Mesothelial cell of epicardium (in vitro differentiated cells): Measurements from ENCODE around the gene KRT6C. TPM values are rescaled to one million over a fixed set of nuclear protein-coding genes. Genes with fewer than 3 reads are reported as not detected.

Source experiments
- DNase-seq, 2 experiments: peaks; one replicate each; pipeline ENCODE4 v3.0.0; 2021; ENCODE audit warnings: low spot score in 2 of 2; ENCODE audit not compliant: unreplicated experiment in 2 of 2
- H3K27ac Mint-ChIP-seq: 2 replicates; pipeline ENCODE4 v1.8.0; 2021; ENCODE audit warnings: mixed read lengths
- H3K27me3 Mint-ChIP-seq: 2 replicates; pipeline ENCODE4 v1.8.0; 2021; ENCODE audit warnings: low read depth, mixed read lengths
- H3K36me3 Mint-ChIP-seq: 2 replicates; pipeline ENCODE4 v1.8.0; 2021; ENCODE audit warnings: mixed read lengths
- H3K4me1 Mint-ChIP-seq: 2 replicates; pipeline ENCODE4 v1.8.0; 2021; ENCODE audit warnings: mixed read lengths
- H3K4me3 Mint-ChIP-seq: 2 replicates; pipeline ENCODE4 v1.8.0; 2021; ENCODE audit warnings: mild to moderate bottlenecking, moderate library complexity, mixed read lengths
- H3K9me3 Mint-ChIP-seq: 2 replicates; pipeline ENCODE4 v1.8.0; 2021; ENCODE audit warnings: mixed read lengths
- total RNA-seq: library from RNA; stranded (reverse); gene quantifications from 3 replicates; pipeline ENCODE4 v1.2.1, GENCODE V29; 2021
- TF ChIP-seq, protein P1 (sequence below): fragments of 200-600 bp; sonication (generic); IDR thresholded peaks from one replicate; pipeline ENCODE4 v1.5.0; 2021; ENCODE audit warnings: antibody characterized with exemption; ENCODE audit not compliant: unreplicated experiment

KRT6C gene
- total RNA-seq, 1 donor from 2014 or later, result not detected

DNA sequence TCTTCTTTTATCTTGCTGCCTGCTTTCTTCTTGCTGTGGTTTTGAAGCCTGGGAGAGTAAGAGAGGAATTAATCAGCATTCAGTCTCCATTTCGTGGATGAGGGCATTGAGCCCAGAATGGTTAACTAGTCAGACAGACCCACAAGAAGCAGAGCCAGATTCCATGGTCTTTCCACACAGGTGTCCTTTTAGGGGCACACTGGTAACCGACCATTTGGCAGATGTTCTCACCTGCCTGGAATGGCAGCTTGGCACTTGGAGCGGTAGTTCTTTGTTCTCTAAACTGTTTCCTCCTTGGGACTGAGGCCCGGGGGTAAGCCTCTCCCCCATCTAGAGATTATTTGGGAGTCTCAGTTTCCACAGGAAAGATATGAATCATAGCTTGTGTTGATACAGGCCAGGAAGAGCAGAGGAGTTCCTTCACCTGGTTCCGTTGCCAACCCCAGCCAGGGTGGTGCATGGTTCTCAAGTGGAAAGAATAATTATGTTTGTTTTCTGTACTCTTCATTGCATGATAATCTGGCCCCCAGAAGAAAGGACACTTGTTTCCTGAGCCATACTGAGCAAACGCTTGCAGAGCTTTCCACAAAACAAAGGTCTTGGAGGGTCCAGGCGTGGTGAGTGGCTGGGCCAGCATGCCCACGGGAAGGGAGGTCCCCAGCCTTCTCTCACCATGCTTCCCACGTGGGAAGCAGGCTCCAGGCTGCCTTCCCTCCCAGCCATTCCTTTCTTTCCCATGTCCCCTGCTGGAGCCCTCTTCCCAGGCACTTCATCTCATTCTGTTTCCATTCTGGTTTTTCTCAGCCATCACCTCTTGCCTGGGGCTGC lies 37.4 kb downstream of the KRT6C start:
- H3K27ac Mint-ChIP-seq, result peak overlapping the region; percentile 65
- H3K4me3 Mint-ChIP-seq, result no peak overlapping the region
- no peak for DNase-seq
- peaks cover 18% of the 10 kb centered on the region for H3K27me3 Mint-ChIP-seq
- no peaks in the 10 kb centered on the region for H3K36me3 Mint-ChIP-seq
- H3K9me3 Mint-ChIP-seq, result no peaks in the 10 kb centered on the region
- peaks cover 37% of the 10 kb centered on the region for H3K4me1 Mint-ChIP-seq
- TF ChIP-seq, protein P1, sequence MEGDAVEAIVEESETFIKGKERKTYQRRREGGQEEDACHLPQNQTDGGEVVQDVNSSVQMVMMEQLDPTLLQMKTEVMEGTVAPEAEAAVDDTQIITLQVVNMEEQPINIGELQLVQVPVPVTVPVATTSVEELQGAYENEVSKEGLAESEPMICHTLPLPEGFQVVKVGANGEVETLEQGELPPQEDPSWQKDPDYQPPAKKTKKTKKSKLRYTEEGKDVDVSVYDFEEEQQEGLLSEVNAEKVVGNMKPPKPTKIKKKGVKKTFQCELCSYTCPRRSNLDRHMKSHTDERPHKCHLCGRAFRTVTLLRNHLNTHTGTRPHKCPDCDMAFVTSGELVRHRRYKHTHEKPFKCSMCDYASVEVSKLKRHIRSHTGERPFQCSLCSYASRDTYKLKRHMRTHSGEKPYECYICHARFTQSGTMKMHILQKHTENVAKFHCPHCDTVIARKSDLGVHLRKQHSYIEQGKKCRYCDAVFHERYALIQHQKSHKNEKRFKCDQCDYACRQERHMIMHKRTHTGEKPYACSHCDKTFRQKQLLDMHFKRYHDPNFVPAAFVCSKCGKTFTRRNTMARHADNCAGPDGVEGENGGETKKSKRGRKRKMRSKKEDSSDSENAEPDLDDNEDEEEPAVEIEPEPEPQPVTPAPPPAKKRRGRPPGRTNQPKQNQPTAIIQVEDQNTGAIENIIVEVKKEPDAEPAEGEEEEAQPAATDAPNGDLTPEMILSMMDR, result no peak

- no peak for DNase-seq
- Mint-ChIP-seq H3K4me1 (peaks cover 31% of the 10 kb centered on the region), H3K27me3 (peaks cover 23% of the 10 kb centered on the region), H3K36me3 (no peaks in the 10 kb centered on the region), H3K27ac (no peak overlapping the region), H3K4me3 (no peak overlapping the region), H3K9me3 (no peaks in the 10 kb centered on the region)
- TF ChIP-seq, protein P1, result no peak
Observed at GRCh38 chr12:52435659-52435999, 38.0 kb downstream of the KRT6C start.

DNA sequence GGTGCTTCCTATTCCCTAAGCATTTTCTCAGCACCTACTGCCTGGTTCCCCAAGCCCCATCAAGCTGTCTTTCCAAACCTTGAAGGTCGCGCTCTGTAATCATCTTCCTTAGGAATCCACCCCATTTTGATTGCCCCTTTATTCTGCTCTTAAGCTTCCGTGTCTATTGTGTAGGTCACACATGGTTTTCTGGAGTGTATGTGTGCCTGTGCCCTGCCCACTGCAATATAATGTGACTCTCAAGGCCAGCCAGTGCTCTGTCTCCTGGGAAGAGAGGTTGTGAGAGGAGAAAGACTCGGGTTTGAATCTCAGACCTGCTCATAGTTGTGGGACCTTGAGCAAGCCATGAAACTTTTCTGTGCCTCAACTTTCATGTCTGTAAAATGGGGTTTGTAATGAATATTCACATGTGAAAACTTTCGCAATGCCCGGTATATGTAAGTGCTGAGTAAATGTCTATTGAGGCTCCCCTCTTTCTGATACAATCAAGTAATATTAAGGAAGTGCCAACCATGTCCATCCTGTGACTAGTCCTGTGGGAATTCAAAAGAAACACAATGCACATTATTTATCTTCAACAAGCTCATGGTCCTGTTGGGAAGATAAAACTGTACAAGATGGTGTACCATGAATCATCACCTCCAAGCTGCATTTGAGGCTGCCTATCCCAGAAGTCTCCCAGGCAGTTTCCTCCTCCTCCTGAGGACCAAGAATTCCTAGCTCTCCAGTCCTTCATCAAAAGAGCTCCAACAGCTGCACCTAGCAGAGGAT lies 38.7 kb downstream of the KRT6C start:
- no peak for DNase-seq
- Mint-ChIP-seq H3K9me3 (no peaks in the 10 kb centered on the region), H3K36me3 (no peaks in the 10 kb centered on the region), H3K4me3 (no peak overlapping the region), H3K4me1 (peaks cover 26% of the 10 kb centered on the region), H3K27ac (no peak overlapping the region), H3K27me3 (peaks cover 30% of the 10 kb centered on the region)
- TF ChIP-seq, protein P1, result no peak

DNA sequence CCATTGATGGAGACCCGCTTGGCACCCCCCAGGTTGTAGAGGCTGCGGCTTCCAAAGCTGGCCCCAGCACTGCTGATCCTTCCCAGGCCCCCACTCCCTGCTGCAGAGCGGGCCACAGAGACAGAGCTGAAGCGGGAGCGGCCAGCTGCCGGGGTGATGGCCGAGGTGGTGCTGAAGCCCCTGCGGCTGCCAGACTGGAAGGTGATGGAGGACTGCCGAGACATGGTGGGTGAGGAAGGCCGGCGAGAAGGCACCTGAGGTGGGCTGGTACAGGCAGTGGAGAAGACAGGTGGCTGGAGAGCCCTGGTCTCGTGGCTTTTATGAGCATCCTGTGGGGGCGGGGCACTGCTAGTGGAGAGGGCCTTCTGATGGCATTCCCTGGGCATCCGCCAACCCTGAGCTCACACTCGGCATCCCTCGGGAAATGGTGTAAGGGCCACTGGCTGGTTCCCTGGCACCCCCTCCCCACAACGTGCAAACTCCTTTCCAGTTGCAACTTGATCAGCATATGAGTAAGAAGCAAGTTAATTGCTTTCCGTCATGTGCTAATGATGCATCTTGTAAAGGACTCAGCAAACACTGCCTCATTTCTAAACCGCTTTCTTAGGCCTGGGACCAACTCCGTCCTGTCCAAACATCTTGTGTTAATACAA lies 39.4 kb downstream of the KRT6C start, which contains the start of gene KRT75:
TSS of gene KRT75 (minus strand) at position 291 of the 653 bp plus-strand sequence. CDS start at position 224, 67 bp downstream.
- no peak for DNase-seq
- Mint-ChIP-seq H3K36me3 (no peaks in the 10 kb centered on the region), H3K4me3 (no peak within 1 kb of the TSS), H3K27me3 (peaks cover 36% of the 10 kb centered on the region), H3K27ac (no peak within 1 kb of the TSS), H3K9me3 (no peaks in the 10 kb centered on the region), H3K4me1 (peaks cover 23% of the 10 kb centered on the region)
- TF ChIP-seq, protein P1, result no peak

GRCh38 chr12:52433501-52434080 lies 40.0 kb downstream of the KRT6C start:
- peaks cover 42% of the 10 kb centered on the region for H3K27me3 Mint-ChIP-seq
- H3K4me3 Mint-ChIP-seq, result no peak overlapping the region
- H3K4me1 Mint-ChIP-seq, result peaks cover 19% of the 10 kb centered on the region
- no peak for DNase-seq
- H3K27ac Mint-ChIP-seq, result no peak overlapping the region
- TF ChIP-seq, protein P1, result no peak
- no peaks in the 10 kb centered on the region for H3K36me3 Mint-ChIP-seq
- H3K9me3 Mint-ChIP-seq, result no peaks in the 10 kb centered on the region
